D341Med (cell line): ENCODE measurements around the gene RGL1.

Source experiments
- DNase-seq: peaks from one replicate; pipeline ENCODE4 v3.0.0; 2012; ENCODE audit warnings: low spot score

Gene RGL1

DNA sequence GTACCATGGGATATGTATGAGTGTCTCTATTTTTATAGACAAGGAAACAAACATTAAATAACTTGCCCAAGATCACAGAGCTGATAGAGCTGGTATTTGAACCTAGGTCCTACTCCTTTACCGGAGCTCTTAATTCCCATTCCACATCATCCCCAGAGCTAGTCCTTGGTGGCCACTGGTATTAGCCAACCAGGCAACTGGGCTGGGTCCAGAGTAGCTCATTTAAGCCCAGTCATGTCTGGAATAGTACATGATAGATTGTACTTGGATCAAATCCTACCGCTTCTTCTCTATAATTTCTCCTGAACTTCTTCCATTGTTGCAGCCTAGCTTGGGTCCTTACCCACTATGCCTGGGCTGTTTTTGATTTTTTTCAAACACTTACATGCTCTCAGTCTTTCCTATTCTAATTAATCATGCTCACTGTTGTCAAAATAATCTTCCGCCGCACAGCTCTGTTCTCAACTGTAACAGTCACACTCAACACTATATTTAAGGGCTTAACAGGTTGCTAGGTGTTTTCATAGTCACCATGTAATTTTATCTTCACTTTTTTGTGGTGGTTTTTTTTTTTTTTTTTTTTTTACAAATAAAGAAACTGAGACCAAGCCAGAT is 152.4 kb downstream of the RGL1 start:
- no peak for DNase-seq

- no peak for DNase-seq
These were observed 154.0 kb downstream of the RGL1 start for GRCh38 chr1:183958958-183959357.

- DNase-seq: no peak
These were observed 156.2 kb downstream of the RGL1 start for GRCh38 chr1:183961132-183961531.

DNA sequence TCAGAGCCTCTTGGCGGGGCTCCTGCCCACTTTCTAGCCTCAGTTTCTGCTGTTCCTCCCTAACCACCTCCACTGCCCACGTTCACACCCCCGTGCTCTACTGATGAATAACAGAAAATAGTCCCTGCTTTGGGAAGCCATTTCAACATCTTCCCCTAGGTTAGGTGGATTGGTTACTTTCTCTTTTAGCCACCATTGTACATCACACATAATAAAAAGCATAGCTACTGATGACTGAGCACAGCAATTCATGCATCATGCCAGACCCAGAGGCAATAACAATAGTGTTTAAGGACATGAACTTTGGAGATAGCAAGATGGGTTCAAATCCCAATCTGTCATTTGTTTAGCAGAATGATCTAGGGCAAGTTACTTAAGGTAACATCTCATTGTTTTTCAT is 158.0 kb downstream of the RGL1 start:
- DNase-seq: no peak

DNA sequence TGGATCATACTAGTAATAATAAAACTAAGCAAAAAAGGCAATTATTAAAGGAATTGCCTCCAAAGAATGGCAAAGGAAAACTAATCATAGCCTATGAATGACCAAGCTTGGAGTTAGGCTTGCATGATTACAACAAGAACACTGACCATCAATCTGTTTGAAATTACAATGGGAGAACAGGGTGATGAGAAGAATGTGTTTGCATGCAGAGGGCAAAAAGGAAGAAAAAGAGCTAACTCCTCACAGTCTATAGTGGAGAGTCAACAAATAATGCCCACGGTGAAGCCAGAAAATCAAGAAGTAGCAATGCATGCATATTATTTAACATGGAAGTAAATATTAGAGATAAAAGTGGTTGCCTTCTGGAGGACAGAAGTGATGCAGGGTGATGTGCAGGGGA is 160.8 kb downstream of the RGL1 start:
- DNase-seq: no peak

GRCh38 chr1:183966487-183966886 is 161.6 kb downstream of the RGL1 start:
- no peak for DNase-seq

GRCh38 chr1:183967914-183968313 is 163.0 kb downstream of the RGL1 start:
- no peak for DNase-seq

GRCh38 chr1:183968386-183968785 is 163.5 kb downstream of the RGL1 start:
- no peak for DNase-seq

GRCh38 chr1:183970516-183971300 is 165.8 kb downstream of the RGL1 start:
- DNase-seq: no peak

DNA sequence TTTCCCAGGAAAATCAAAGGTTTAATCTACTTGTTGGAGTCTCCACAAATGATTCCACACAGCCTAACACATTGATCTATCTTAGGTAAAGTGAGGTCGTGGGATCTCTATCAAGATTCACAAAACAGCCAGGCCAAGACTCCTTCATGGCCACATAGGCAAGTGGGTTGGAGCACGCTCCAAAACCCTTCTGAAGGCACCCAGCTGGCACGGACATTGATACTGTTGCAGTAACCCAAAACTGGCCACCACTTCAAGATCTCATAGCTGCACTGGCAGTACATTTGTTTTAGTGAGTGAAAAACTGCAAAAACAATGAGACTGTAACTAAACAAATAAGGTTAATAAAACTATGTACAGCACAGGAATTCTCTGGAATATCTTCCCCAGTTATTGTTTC is 170.7 kb downstream of the RGL1 start:
- DNase-seq: no peak

DNA sequence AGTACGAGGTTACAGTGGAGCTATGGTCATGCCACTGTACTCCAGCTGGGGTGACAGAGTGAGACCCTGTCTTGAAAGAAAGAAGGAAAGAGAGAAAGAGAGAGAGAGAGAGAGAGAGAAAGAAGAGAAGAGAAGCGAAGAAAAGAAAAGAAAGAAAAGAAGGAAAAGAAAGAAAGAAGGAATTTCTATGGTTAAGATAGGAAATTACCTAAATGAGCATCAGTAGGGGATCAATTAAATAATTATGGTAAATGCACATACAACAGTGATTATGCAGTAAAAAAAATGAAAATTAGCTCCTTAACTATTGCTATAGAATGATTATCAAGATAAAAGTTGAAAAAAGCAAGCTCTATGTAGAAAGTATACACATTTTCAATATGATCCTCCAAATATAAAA is 172.8 kb downstream of the RGL1 start:
- no peak for DNase-seq
